ENCODE data around the gene ERAS. TPM values are rescaled to one million over a fixed set of nuclear protein-coding genes. Genes with fewer than 3 reads are reported as not detected.

Gene ERAS
- total RNA-seq, 2 donors from 2014 or later = not detected

DNA sequence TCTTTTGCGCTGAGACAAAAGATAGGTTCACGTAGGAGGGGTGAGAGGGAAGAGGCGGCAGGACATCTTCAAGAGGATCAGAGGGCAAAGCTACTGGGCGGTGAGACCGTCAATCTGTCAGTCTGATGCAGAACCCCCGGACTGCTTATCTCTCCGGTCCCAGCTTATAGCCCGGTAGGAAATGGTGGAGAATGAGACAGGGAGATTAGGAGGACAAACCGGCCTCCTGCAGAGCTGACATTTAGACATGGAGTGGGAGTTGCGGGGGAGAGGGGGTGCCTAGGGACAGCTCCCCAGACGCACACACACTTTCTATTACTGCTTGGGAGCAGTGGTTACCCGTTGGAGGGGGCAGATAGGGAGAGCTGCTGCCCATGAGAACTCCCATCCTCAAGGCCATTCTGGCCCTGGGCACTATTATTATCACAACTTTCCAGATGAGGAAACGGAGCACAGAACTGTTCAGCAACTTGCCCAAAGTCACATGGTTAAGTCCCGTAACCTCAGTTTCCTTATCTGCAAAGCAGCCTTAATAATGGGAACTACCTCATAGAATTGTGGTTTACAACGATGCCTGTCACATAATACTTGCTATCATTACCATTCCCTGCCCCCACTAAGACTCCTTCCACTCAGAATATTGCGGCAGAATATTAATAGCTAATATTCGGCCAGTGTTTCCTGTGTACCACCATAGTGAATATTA is 25.6 kb upstream of the ERAS start:
- H3K27ac ChIP-seq = peak overlapping the region; percentile 88 to 94
- H3K9me3 ChIP-seq = no peaks in the 10 kb centered on the region
- no peak for DNase-seq (ENCODE audit: low spot score)
- no peaks in the 10 kb centered on the region for H3K36me3 ChIP-seq
- H3K4me3 ChIP-seq = peak overlapping the region; percentile 59 to 72
- H3K27me3 ChIP-seq = no peaks in the 10 kb centered on the region
- TF ChIP-seq, protein P1, sequence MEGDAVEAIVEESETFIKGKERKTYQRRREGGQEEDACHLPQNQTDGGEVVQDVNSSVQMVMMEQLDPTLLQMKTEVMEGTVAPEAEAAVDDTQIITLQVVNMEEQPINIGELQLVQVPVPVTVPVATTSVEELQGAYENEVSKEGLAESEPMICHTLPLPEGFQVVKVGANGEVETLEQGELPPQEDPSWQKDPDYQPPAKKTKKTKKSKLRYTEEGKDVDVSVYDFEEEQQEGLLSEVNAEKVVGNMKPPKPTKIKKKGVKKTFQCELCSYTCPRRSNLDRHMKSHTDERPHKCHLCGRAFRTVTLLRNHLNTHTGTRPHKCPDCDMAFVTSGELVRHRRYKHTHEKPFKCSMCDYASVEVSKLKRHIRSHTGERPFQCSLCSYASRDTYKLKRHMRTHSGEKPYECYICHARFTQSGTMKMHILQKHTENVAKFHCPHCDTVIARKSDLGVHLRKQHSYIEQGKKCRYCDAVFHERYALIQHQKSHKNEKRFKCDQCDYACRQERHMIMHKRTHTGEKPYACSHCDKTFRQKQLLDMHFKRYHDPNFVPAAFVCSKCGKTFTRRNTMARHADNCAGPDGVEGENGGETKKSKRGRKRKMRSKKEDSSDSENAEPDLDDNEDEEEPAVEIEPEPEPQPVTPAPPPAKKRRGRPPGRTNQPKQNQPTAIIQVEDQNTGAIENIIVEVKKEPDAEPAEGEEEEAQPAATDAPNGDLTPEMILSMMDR (IDR thresholded peaks at IDR 0.05) = no peak
- peaks cover 0 to 5% of the 10 kb centered on the region in 2 donors for H3K4me1 ChIP-seq

DNA sequence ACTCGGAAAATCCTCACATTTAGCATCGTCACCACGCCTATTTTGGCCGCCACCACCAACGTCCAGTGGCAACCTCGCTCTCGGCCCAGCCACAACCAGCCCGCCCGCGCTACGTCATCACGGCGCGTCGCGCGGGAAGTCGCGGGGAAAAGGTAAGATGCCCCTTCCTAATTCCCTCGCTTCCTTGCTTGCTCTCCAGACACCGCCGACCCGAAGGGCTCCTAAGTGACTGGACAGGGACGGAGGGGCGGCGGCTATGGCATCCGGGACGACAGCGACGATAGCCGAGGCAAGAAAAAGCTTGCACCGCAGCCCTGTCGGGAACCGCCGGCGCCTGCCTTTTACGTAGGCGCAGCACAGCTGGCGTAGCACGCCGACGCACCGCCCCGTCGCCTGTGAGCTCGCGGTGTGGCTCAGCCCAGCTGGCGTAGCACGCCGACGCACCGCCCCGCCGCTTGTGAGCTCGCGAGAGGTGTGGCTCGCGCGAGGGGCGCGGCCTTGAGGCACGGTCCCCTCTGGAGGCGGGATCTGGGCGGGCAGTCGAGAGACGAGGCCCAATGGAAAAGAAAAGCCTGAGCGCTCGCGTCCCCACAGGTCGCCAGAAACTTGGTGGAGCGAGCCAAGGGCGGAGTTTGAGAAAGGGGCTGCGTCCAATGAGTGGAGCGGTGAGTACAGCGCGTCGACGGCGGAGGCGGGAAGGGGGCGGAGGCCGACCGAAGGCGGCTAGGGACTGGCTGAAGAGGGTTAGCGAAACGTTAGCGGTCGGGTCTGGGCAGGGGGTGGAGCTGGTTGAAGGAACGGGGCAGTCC is 24.8 kb upstream of the ERAS start, which contains the start of gene HDAC6:
HDAC6 (plus strand) TSS at position 788 of the 809 bp plus-strand sequence. CDS start 626 bp downstream, outside the sequence.
- Histone ChIP-seq H3K36me3 (no peaks in the 10 kb centered on the region), H3K9me3 (no peaks in the 10 kb centered on the region), H3K4me1 (peaks cover 0 to 5% of the 10 kb centered on the region in 2 donors), H3K27me3 (no peaks in the 10 kb centered on the region), H3K27ac (peak within 1 kb of the TSS; percentile 92 to 94), H3K4me3 (peak within 1 kb of the TSS; percentile 60 to 72)
- TF ChIP-seq, protein P1 (IDR thresholded peaks at IDR 0.05) = no peak
- peak; percentile 96 for DNase-seq (ENCODE audit: low spot score)

GRCh38 chrX:48802089-48802904 is 24.0 kb upstream of the ERAS start:
- no peaks in the 10 kb centered on the region for H3K9me3 ChIP-seq
- H3K4me1 ChIP-seq = peaks cover 0 to 5% of the 10 kb centered on the region in 2 donors
- H3K27me3 ChIP-seq = no peaks in the 10 kb centered on the region
- H3K36me3 ChIP-seq = no peaks in the 10 kb centered on the region
- H3K4me3 ChIP-seq = peak overlapping the region; percentile 47 to 60
- TF ChIP-seq, protein P1 (IDR thresholded peaks at IDR 0.05) = no peak
- peak; percentile 84 for DNase-seq (ENCODE audit: low spot score)
- H3K27ac ChIP-seq = peak overlapping the region; percentile 90 to 92

DNA sequence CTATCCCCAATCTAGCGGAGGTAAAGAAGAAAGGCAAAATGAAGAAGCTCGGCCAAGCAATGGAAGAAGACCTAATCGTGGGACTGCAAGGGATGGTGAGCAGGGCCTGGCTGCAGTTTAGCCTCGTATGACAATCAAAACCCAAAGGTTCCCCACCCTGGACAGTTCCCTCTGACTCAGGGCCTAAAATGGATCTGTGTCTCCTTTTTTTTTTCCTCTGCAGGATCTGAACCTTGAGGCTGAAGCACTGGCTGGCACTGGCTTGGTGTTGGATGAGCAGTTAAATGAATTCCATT is 23.5 kb upstream of the ERAS start:
- Histone ChIP-seq H3K27ac (peak overlapping the region; percentile 90 to 92), H3K4me3 (peak overlapping the region; percentile 47 to 60), H3K9me3 (no peaks in the 10 kb centered on the region), H3K36me3 (no peaks in the 10 kb centered on the region), H3K27me3 (no peaks in the 10 kb centered on the region), H3K4me1 (peaks cover 0 to 5% of the 10 kb centered on the region in 2 donors)
- DNase-seq (ENCODE audit: low spot score) = no peak
- TF ChIP-seq, protein P1 (IDR thresholded peaks at IDR 0.05) = no peak

GRCh38 chrX:48806081-48806480 is 20.2 kb upstream of the ERAS start:
- DNase-seq (ENCODE audit: low spot score) = no peak
- Histone ChIP-seq H3K27me3 (no peaks in the 10 kb centered on the region), H3K4me3 (no peak overlapping the region), H3K4me1 (no peaks in the 10 kb centered on the region), H3K9me3 (no peaks in the 10 kb centered on the region), H3K36me3 (peaks cover 7% of the 10 kb centered on the region), H3K27ac (no peak overlapping the region)
- TF ChIP-seq, protein P1 (IDR thresholded peaks at IDR 0.05) = no peak
